Testis (tissue), 2 donors: ENCODE results near the gene SPATS2L.

ENCODE experiments used
- POLR2A ChIP-seq: fragments of 450-650 bp; IDR thresholded peaks from one replicate; pipeline ENCODE4 v1.6.1; 2017; ENCODE audit warnings: antibody characterized with exemption, mild to moderate bottlenecking, moderate library complexity
- TF ChIP-seq, protein P1 (sequence below), 3 experiments: fragments of 450-650 bp in 2 of 3; fragments of 200-600 bp in 1 of 3; sonication (generic) in 1 of 3; IDR thresholded peaks; one replicate each; pipeline ENCODE4 v1.5.1; 2016 to 2019; ENCODE audit warnings: antibody characterized with exemption in 3 of 3, mild to moderate bottlenecking in 2 of 3, moderate library complexity in 1 of 3

GRCh38 chr2:200449149-200449548 lies 142.7 kb downstream of the SPATS2L start:
- TF ChIP-seq, protein P1, sequence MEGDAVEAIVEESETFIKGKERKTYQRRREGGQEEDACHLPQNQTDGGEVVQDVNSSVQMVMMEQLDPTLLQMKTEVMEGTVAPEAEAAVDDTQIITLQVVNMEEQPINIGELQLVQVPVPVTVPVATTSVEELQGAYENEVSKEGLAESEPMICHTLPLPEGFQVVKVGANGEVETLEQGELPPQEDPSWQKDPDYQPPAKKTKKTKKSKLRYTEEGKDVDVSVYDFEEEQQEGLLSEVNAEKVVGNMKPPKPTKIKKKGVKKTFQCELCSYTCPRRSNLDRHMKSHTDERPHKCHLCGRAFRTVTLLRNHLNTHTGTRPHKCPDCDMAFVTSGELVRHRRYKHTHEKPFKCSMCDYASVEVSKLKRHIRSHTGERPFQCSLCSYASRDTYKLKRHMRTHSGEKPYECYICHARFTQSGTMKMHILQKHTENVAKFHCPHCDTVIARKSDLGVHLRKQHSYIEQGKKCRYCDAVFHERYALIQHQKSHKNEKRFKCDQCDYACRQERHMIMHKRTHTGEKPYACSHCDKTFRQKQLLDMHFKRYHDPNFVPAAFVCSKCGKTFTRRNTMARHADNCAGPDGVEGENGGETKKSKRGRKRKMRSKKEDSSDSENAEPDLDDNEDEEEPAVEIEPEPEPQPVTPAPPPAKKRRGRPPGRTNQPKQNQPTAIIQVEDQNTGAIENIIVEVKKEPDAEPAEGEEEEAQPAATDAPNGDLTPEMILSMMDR (IDR thresholded peaks at IDR 0.05) = no peak
- no peak for TF ChIP-seq POLR2A
